ENCODE results near the gene NCEH1. TPM values are rescaled to one million over a fixed set of nuclear protein-coding genes. Genes with fewer than 3 reads are reported as not detected.

Gene NCEH1
- total RNA-seq, 3 donors from 2014 or later = 4.5 to 5.9 (median 4.6) TPM

DNA sequence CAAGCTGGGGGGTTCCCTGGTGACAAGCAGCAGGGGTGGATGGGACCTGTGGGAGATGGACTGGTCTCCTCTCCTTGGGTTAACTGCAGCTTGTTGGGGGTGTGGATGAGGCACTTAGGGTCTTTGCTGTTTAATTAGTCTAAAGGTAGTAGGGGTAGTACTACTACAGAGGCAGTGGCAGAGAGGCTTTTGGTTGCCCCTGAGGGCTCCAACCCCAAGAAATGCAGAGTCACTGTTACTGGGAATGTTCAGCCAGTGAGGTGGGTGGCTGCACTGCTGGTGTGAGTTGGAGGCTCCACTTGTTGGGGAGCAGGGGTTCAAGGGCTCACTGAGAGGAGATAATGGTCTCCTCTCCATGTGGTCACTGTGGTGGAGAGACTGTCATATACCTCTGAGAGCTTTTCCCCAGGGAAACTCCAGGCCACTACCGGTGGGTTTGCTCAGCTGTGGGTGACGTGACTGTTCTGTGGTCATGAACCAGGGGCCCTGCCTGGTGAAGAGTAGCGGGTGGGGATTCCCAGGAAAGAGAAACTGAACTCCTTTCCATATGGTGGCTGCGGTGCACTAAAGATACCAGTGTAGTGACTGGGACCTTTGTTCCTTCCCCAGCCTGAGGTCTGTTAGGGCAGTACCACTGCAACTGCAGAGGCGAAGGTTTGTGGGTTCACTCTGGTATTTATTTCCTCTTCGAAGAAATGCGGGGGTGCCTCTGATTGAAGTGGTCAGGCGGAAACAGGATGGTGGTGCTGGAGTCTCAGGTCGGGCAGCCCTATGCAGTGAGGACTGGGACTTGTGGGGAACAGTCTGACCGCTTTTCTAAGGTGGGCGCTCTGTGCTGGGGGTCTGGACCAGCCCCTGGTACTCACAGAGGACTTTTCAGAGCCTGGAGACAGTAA, 118.7 kb downstream of the NCEH1 start:
- Mint-ChIP-seq H3K4me1 (ENCODE audit: low read depth) (peaks cover 74% of the 10 kb centered on the region), H3K9me3 (peaks cover 14% of the 10 kb centered on the region), H3K4me3 (peak overlapping the region; percentile 52), H3K27me3 (ENCODE audit: low read depth) (no peaks in the 10 kb centered on the region), H3K36me3 (ENCODE audit: insufficient read depth) (peaks cover 2% of the 10 kb centered on the region)
- DNase-seq (peak; percentile 57), ATAC-seq (peak; percentile 90 to 92)

DNA sequence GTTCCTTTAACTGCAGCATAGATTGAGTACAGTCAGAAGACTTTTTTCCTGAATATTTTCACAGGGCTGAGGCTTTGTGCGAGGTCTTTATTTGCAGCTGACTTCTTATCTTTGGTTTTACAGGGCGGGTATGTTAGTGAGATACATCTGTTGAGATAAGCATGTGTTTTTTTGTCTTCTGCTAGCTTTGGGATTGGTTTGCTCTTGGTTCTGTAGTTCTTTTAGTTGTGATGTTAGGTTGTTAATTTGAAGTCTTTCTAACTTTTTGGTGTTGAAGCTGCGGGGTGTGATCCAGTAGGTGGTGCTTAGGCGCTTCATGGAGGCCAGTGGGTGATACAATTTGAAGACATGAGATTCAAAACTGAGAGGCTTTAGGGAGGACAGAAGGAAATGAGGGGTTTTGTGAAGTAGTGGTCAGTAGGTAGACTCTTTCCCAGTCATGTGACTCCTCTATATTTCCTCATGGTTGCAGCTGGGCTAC, 119.7 kb downstream of the NCEH1 start:
- H3K4me1 Mint-ChIP-seq (ENCODE audit: low read depth) = peaks cover 81% of the 10 kb centered on the region
- no peak for DNase-seq
- ATAC-seq = no peak
- peaks cover 14% of the 10 kb centered on the region for H3K9me3 Mint-ChIP-seq
- no peak overlapping the region for H3K4me3 Mint-ChIP-seq
- H3K36me3 Mint-ChIP-seq (ENCODE audit: insufficient read depth) = peaks cover 2% of the 10 kb centered on the region
- H3K27me3 Mint-ChIP-seq (ENCODE audit: low read depth) = no peaks in the 10 kb centered on the region

DNA sequence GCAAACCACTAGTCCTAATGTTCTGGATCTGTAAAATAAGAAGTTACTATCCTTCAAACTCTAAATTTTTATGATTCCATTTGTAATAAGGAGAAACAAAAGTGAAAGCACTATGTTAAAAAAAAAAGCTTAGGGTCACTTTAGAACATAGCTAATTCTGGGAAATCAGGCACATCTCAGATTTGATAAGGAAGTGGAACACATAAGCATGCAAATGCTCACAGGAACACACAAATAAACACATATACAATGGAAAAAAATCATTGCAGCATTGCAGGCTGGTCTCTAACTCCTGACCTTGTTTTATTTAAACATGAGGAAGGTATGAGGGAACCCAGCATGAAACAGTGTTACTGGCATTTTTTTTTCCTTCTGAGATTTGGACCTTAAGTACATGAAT, 124.4 kb downstream of the NCEH1 start:
- peaks cover 73% of the 10 kb centered on the region for H3K4me1 Mint-ChIP-seq (ENCODE audit: low read depth)
- no peak for ATAC-seq
- H3K27me3 Mint-ChIP-seq (ENCODE audit: low read depth) = no peaks in the 10 kb centered on the region
- peaks cover 2% of the 10 kb centered on the region for H3K36me3 Mint-ChIP-seq (ENCODE audit: insufficient read depth)
- peaks cover 18% of the 10 kb centered on the region for H3K9me3 Mint-ChIP-seq
- H3K4me3 Mint-ChIP-seq = no peak overlapping the region
- DNase-seq = no peak

DNA sequence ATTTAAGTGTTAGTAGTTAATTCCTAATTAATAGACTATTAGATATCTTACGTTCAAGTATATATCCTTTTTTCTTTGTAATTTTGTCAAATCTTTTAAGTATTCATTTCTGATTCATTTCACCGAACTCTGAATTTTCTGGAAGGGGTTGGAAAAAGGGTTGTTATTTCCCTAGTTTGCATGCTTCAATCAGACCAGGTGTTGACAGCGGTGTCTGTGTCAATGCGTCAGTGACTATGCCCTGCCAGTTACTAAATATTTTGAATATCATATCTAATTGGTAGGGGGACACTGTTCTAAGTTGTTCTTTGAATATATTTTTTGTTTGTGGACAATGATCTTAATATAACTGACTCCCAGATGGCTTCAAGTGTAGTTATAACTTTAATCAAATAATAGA, 124.9 kb downstream of the NCEH1 start:
- Mint-ChIP-seq H3K36me3 (ENCODE audit: insufficient read depth) (peaks cover 2% of the 10 kb centered on the region), H3K27me3 (ENCODE audit: low read depth) (no peaks in the 10 kb centered on the region), H3K4me1 (ENCODE audit: low read depth) (peaks cover 73% of the 10 kb centered on the region), H3K9me3 (peaks cover 16% of the 10 kb centered on the region), H3K4me3 (no peak overlapping the region)
- ATAC-seq = no peak
- no peak for DNase-seq

DNA sequence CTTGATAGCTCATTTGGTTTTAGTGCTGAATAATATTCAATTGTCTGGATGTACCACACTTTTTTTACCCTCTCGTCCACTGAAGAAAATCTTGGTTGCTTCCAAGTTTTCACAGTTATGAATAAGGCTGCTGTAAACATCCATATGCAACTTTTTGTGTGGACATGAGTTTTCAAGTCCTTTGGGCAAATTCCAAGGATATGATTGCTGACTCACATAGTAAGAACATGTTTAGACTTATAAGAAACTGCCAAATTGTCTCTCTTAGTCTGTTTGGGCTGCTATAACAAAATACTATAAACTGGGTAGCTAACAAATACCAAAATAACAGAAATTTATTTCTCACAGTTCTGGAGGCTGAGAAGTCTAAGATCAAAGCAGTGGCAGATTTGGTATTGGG, 128.2 kb downstream of the NCEH1 start:
- DNase-seq (no peak), ATAC-seq (no peak)
- H3K4me1 Mint-ChIP-seq (ENCODE audit: low read depth) = peaks cover 87% of the 10 kb centered on the region
- H3K36me3 Mint-ChIP-seq (ENCODE audit: insufficient read depth) = no peaks in the 10 kb centered on the region
- peaks cover 4% of the 10 kb centered on the region for H3K9me3 Mint-ChIP-seq
- no peak overlapping the region for H3K4me3 Mint-ChIP-seq
- no peaks in the 10 kb centered on the region for H3K27me3 Mint-ChIP-seq (ENCODE audit: low read depth)

DNA sequence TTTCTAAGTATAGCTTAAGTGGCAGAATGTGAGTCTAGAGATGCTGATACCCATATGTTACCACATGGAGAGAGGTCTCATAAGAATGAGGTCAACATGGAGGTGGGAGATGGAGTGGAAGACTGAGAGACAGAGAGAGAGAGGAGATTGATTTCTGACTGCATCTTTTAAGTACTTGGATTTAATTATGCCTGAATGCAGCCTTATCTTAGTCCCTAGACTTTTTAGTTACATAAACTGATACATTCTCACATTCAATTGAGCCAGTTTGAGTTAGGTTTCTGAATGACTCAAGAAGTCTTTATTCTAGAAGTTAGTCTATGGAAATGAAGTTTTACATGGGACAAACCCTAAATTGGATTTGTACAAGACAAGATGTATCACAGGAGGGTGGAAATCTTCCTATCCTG, 129.1 kb downstream of the NCEH1 start:
- DNase-seq (no peak), ATAC-seq (peak; percentile 69 to 74)
- Mint-ChIP-seq H3K4me1 (ENCODE audit: low read depth) (peaks cover 89% of the 10 kb centered on the region), H3K27me3 (ENCODE audit: low read depth) (no peaks in the 10 kb centered on the region), H3K36me3 (ENCODE audit: insufficient read depth) (no peaks in the 10 kb centered on the region), H3K4me3 (peak overlapping the region; percentile 10), H3K9me3 (peaks cover 4% of the 10 kb centered on the region)

DNA sequence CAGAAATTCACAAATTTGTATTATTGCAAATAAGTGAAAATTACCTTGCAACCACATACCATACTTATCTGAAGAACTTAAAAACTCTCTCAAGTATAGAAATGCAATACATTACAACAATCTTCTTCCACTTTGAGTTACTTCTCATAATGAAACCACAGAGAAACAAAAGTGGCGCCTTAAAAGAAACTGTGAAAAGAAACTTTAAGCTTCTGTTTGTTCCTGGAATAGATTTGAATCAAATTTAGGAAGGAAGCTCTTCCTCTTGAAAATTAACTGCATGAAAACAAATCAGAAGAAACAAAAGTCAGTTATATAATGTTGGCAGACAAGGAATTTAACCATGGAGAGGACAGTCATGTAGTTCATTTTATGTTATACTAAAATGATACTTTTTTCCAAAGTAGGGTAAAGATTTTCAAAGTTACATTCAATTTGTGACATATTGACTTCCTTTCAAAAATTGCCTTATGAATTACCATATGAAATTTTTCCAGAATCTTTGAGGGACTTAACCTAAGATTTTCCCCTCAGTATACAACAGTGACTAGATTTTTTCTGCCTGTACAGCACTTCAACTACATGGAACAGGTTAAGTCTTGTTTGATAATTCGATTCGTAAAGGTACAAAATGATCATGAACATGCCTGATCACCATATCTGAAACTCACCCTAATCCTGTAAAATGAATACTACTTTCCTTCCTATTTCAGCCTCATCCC, 130.0 kb downstream of the NCEH1 start:
- ATAC-seq = peak; percentile 46 to 65
- H3K36me3 Mint-ChIP-seq (ENCODE audit: insufficient read depth) = no peaks in the 10 kb centered on the region

More for the DNA sequence above, 130.0 kb downstream of the NCEH1 start:
- Mint-ChIP-seq H3K9me3 (peaks cover 4% of the 10 kb centered on the region), H3K27me3 (ENCODE audit: low read depth) (no peaks in the 10 kb centered on the region), H3K4me1 (ENCODE audit: low read depth) (peaks cover 80% of the 10 kb centered on the region), H3K4me3 (peak overlapping the region; percentile 55)
- DNase-seq = no peak

Other genes with a start within 250 kb of the NCEH1 start
- gene TNFSF10, start 187.6 kb downstream of the NCEH1 start, total RNA-seq = 10 to 100 TPM; 12.9 to 24.3 (median 18.8) TPM
- 10 to 100 TPM in 2 of 3 donors, 1 to 10 TPM in 1; 8.6 to 11.0 (median 10.2) TPM for gene ECT2, start 39.7 kb upstream of the NCEH1 start, total RNA-seq